Left lobe of liver (tissue), 2 donors: ENCODE results near the gene HERC3. TPM values are rescaled to one million over a fixed set of nuclear protein-coding genes. Genes with fewer than 3 reads are reported as not detected.
A peak's percentile ranks its signal among the peaks of the same experiment; 100 is the strongest.

Source experiments
- ATAC-seq: fragments of 200-7000 bp; cut with Tn5 transposase; one replicate; pipeline ENCODE4 v1.9.1; 2020; ENCODE audit warnings: mild to moderate bottlenecking, moderate library complexity
- DNase-seq: peaks from one replicate; pipeline ENCODE4 v3.0.0-alpha.2; 2020; ENCODE audit warnings: low spot score
- total RNA-seq: library from RNA; stranded (reverse); gene quantifications from one replicate; pipeline ENCODE4 v1.2.1, GENCODE V29; 2021
- donor health status: DM: no; HTN: no; CAD: no; lungs with moderate emphysema.
- donor health status: DM: no; HTN: yes; CAD: no.

Gene HERC3
- total RNA-seq, 1 donor from 2014 or later: 12.3 TPM

GRCh38 chr4:88659055-88659889 is 67.0 kb downstream of the HERC3 start:
- peak; percentile 49 for DNase-seq
- ATAC-seq: peak; percentile 95

GRCh38 chr4:88659890-88660208 is 67.6 kb downstream of the HERC3 start:
- ATAC-seq (no peak), DNase-seq (no peak)

GRCh38 chr4:88660446-88661294 is 68.4 kb downstream of the HERC3 start:
- DNase-seq (no peak), ATAC-seq (peak; percentile 81)

- DNase-seq: no peak
- no peak for ATAC-seq
Measured at GRCh38 chr4:88661739-88662138, 69.5 kb downstream of the HERC3 start.

GRCh38 chr4:88672987-88673386 is 80.7 kb downstream of the HERC3 start:
- peak; percentile 76 for ATAC-seq

GRCh38 chr4:88673886-88674285 is 81.6 kb downstream of the HERC3 start:
- no peak for ATAC-seq
- no peak for DNase-seq

More at GRCh38 chr4:88672987-88673386, 80.7 kb downstream of the HERC3 start:
- DNase-seq: no peak

GRCh38 chr4:88674565-88674964 is 82.3 kb downstream of the HERC3 start:
- ATAC-seq (no peak), DNase-seq (no peak)

GRCh38 chr4:88674979-88675378 is 82.7 kb downstream of the HERC3 start:
- DNase-seq (no peak), ATAC-seq (no peak)

- ATAC-seq: no peak
Measured at GRCh38 chr4:88675543-88675942, 83.3 kb downstream of the HERC3 start.

GRCh38 chr4:88681209-88681608 is 88.9 kb downstream of the HERC3 start:
- ATAC-seq (no peak), DNase-seq (no peak)

More at GRCh38 chr4:88675543-88675942, 83.3 kb downstream of the HERC3 start:
- DNase-seq: no peak

GRCh38 chr4:88690355-88690754 is 98.1 kb downstream of the HERC3 start:
- DNase-seq (no peak), ATAC-seq (no peak)

GRCh38 chr4:88693792-88694191 is 101.5 kb downstream of the HERC3 start:
- no peak for ATAC-seq
- DNase-seq: no peak

- ATAC-seq (no peak), DNase-seq (no peak)
Measured at GRCh38 chr4:88696630-88697029, 104.3 kb downstream of the HERC3 start.

GRCh38 chr4:88697141-88697540 is 104.9 kb downstream of the HERC3 start:
- peak; percentile 37 for ATAC-seq
- no peak for DNase-seq

- ATAC-seq: peak; percentile 90
- DNase-seq: peak; percentile 60
Measured at GRCh38 chr4:88697588-88698329, 105.5 kb downstream of the HERC3 start, which contains the start of gene NAP1L5. TSS of gene NAP1L5 (minus strand) at chr4:88697829. CDS start at chr4:88697754, 75 bp downstream.

- no peak for DNase-seq
Measured at GRCh38 chr4:88698519-88698918, 106.2 kb downstream of the HERC3 start.

GRCh38 chr4:88702782-88703181 is 110.5 kb downstream of the HERC3 start:
- ATAC-seq: no peak
- DNase-seq: no peak

More at GRCh38 chr4:88698519-88698918, 106.2 kb downstream of the HERC3 start:
- ATAC-seq: no peak

- DNase-seq (no peak), ATAC-seq (no peak)
Measured at GRCh38 chr4:88705223-88705622, 112.9 kb downstream of the HERC3 start.

GRCh38 chr4:88705805-88706492 is 113.7 kb downstream of the HERC3 start:
- ATAC-seq (peak; percentile 74), DNase-seq (no peak)

- ATAC-seq: peak; percentile 99
- DNase-seq: no peak
Measured at GRCh38 chr4:88706574-88706973, 114.3 kb downstream of the HERC3 start.
